Ascending aorta (tissue), 2 donors: Measurements from ENCODE around the gene C10orf53. TPM values are rescaled to one million over a fixed set of nuclear protein-coding genes. Genes with fewer than 3 reads are reported as not detected.

Source experiments
- DNase-seq, 2 donors: peaks; one replicate each; pipeline ENCODE4 v3.0.0-alpha.2; 2019; ENCODE audit warnings: low spot score in 2 of 2
- H3K27ac ChIP-seq, 2 donors: fragments of 200-600 bp; sonication (generic); one replicate each; pipeline ENCODE4 v1.5.1; 2016 to 2017; ENCODE audit warnings: mild to moderate bottlenecking in 1 of 2
- H3K27me3 ChIP-seq: fragments of 200-600 bp; sonication (generic); one replicate; pipeline ENCODE4 v1.5.1; 2017
- H3K36me3 ChIP-seq, 2 donors: fragments of 200-600 bp; sonication (generic); one replicate each; pipeline ENCODE4 v1.5.1; 2016
- H3K4me1 ChIP-seq, 2 donors: fragments of 200-600 bp; sonication (generic); one replicate each; pipeline ENCODE4 v1.5.1; 2016 to 2017; ENCODE audit warnings: mild to moderate bottlenecking in 1 of 2
- H3K4me3 ChIP-seq, 2 donors: fragments of 200-600 bp; sonication (generic); one replicate each; pipeline ENCODE4 v1.5.1; 2016 to 2017; ENCODE audit warnings: mild to moderate bottlenecking in 1 of 2
- H3K9me3 ChIP-seq, 2 donors: fragments of 200-600 bp; sonication (generic); one replicate each; pipeline ENCODE4 v1.5.1; 2016
- intact Hi-C: fragments of 100-400 bp; cut with DNase I; formaldehyde crosslinking; loops from one replicate; pipeline ENCODE4 v1.15.1; 2023
- total RNA-seq: library from RNA; depleted of rRNA; stranded (reverse); fragments of >200 nt; gene quantifications from one replicate; pipeline ENCODE4 v1.1.0, GENCODE V29; 2016
- TF ChIP-seq, protein P1 (sequence below), 3 experiments: fragments of 200-600 bp in 2 of 3; fragments of 450-650 bp in 1 of 3; sonication (generic) in 2 of 3; IDR thresholded peaks; one replicate each; pipeline ENCODE4 v1.5.1; 2016 to 2019; ENCODE audit warnings: antibody characterized with exemption in 3 of 3, mild to moderate bottlenecking in 1 of 3, moderate library complexity in 1 of 3

C10orf53 gene
- total RNA-seq, 1 donor from 2014 or later = not detected

GRCh38 chr10:49647554-49647953 lies 31.9 kb upstream of the C10orf53 start:
- H3K27me3 ChIP-seq = no peaks in the 10 kb centered on the region

DNA sequence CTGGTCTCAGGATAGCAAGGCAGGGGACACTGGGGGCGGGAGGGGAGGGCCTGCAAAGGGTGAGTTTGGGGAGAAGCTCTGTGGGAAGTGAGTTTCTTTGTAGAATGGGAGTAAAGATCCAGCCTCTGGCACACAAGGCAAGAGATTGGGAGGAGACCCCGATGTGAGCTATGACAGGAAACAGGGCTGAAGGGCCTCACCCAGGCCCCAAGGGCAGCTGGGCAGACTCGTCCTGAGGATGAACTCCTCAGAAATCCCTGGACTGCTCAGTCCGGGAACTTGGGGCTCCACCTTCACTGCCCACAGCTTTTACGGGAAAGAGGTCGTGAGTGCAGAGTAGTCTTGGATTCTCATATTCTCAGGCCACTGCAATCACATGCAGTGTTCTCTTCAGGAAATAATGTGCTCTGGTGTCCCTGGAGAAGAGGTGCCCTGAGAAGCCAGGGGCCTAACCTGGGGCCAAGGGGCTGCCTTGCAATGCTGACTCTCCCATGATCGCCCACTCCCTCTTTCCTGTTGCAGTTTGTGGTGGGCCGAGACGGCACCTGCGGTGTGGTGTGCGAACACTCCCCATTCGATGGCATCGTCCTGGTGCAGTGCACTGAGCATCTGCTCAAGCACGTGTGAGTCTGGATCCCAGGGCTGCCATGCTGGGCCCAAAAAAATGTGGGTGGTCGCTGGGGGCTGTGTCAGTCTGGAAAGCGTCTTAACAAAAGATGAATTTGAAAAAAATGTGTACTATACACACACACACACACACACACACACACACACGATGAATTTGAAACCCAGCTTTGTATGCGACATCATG lies 31.3 kb upstream of the C10orf53 start:
- Histone ChIP-seq H3K27me3 (no peaks in the 10 kb centered on the region), H3K36me3 (no peaks in the 10 kb centered on the region), H3K9me3 (no peaks in the 10 kb centered on the region), H3K4me3 (no peak overlapping the region), H3K27ac (no peak overlapping the region), H3K4me1 (no peaks in the 10 kb centered on the region)
- peak in 1 of 2 donors; percentile 38 for DNase-seq
- TF ChIP-seq, protein P1, sequence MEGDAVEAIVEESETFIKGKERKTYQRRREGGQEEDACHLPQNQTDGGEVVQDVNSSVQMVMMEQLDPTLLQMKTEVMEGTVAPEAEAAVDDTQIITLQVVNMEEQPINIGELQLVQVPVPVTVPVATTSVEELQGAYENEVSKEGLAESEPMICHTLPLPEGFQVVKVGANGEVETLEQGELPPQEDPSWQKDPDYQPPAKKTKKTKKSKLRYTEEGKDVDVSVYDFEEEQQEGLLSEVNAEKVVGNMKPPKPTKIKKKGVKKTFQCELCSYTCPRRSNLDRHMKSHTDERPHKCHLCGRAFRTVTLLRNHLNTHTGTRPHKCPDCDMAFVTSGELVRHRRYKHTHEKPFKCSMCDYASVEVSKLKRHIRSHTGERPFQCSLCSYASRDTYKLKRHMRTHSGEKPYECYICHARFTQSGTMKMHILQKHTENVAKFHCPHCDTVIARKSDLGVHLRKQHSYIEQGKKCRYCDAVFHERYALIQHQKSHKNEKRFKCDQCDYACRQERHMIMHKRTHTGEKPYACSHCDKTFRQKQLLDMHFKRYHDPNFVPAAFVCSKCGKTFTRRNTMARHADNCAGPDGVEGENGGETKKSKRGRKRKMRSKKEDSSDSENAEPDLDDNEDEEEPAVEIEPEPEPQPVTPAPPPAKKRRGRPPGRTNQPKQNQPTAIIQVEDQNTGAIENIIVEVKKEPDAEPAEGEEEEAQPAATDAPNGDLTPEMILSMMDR (IDR thresholded peaks at IDR 0.05) = no peak
- intact Hi-C loops = no loop called here

More at GRCh38 chr10:49647554-49647953, 31.9 kb upstream of the C10orf53 start:
- DNase-seq = peak in 1 of 2 donors; percentile 12
- intact Hi-C loops = no loop called here
- Histone ChIP-seq H3K9me3 (no peaks in the 10 kb centered on the region), H3K4me3 (no peak overlapping the region), H3K4me1 (no peaks in the 10 kb centered on the region), H3K36me3 (no peaks in the 10 kb centered on the region), H3K27ac (no peak overlapping the region)
- TF ChIP-seq, protein P1 (IDR thresholded peaks at IDR 0.05) = no peak

DNA sequence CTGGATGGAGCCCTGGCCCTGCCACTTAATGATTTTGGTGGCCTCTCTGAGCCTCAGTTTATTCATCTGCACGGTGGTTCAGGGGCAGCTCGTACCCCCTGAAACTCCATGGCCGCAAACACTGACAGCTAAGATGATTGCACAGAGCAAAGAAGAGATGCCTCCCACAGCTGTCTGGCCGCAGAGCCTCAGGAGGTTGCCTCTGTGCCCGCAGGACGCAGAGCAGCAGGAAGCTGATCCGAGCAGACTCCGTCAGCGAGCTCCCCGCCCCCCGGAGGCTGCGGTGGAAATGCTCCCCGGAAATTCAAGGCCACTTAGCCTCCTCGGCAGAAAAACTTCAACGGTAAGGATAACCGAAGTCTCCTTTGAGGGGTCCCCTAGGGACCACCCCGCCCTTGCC lies 30.2 kb upstream of the C10orf53 start:
- intact Hi-C loops = no loop called here

GRCh38 chr10:49649936-49650723 lies 29.3 kb upstream of the C10orf53 start:
- Histone ChIP-seq H3K27me3 (no peaks in the 10 kb centered on the region), H3K27ac (no peak overlapping the region), H3K4me3 (no peak overlapping the region), H3K36me3 (no peaks in the 10 kb centered on the region), H3K9me3 (no peaks in the 10 kb centered on the region), H3K4me1 (no peaks in the 10 kb centered on the region)
- intact Hi-C loops = no loop called here
- TF ChIP-seq, protein P1 (IDR thresholded peaks at IDR 0.05) = no peak
- DNase-seq = peak in 1 of 2 donors; percentile 25

More for the DNA sequence above, 30.2 kb upstream of the C10orf53 start:
- Histone ChIP-seq H3K4me1 (no peaks in the 10 kb centered on the region), H3K27ac (no peak overlapping the region), H3K9me3 (no peaks in the 10 kb centered on the region), H3K36me3 (no peaks in the 10 kb centered on the region), H3K4me3 (no peak overlapping the region), H3K27me3 (no peaks in the 10 kb centered on the region)
- TF ChIP-seq, protein P1 (IDR thresholded peaks at IDR 0.05) = no peak
- DNase-seq = peak in 1 of 2 donors; percentile 37

GRCh38 chr10:49650724-49651034 lies 28.8 kb upstream of the C10orf53 start:
- Histone ChIP-seq H3K27ac (no peak overlapping the region), H3K27me3 (no peaks in the 10 kb centered on the region), H3K36me3 (no peaks in the 10 kb centered on the region), H3K4me1 (no peaks in the 10 kb centered on the region), H3K4me3 (no peak overlapping the region), H3K9me3 (no peaks in the 10 kb centered on the region)
- DNase-seq = no peak
- TF ChIP-seq, protein P1 (IDR thresholded peaks at IDR 0.05) = no peak
- intact Hi-C loops = no loop called here
